Stimulated activated CD4-positive, alpha-beta T cell treated with anti-CD3 and anti-CD28 coated beads, Interleukin-1b, Interleukin-23, amount 100 ng/mL, for 1 hour (primary cell): ENCODE data around the gene SNTG2.

Source experiments
- DNase-seq, 2 donors: peaks; one replicate each; pipeline ENCODE4 v3.0.0-alpha.2; 2020; ENCODE audit warnings: low read depth in 2 of 2

Gene SNTG2

DNA sequence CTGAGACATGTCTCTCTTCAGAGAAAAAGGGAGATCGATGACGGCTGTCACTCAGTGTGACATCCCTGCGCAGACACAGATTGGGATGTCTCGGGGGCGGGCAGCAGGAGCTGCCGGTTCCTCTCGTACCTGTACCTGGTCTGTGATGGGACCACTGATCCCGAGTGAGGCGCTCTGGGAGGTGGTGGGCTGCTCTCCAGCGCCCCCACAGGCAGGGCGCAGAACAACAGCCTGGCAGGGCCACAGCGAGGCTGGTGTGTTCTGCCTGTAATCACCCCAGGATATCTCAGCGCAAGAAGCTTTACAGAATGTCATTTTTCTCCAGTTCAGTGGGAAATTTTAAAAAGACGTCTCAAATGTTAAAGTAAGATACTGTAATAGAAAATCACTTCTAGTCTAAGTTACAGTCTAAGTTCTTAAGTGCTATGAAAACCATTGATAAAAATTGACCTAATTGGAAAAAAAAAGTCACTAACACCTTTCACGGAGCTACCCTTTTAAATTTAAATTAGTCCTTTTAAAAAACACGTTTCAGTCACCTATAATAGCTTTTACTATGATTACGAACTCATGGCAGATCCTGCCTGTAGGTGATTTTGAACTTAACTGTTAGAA lies 189.8 kb downstream of the SNTG2 start:
- peak in 1 of 2 donors; percentile 34 for DNase-seq

DNA sequence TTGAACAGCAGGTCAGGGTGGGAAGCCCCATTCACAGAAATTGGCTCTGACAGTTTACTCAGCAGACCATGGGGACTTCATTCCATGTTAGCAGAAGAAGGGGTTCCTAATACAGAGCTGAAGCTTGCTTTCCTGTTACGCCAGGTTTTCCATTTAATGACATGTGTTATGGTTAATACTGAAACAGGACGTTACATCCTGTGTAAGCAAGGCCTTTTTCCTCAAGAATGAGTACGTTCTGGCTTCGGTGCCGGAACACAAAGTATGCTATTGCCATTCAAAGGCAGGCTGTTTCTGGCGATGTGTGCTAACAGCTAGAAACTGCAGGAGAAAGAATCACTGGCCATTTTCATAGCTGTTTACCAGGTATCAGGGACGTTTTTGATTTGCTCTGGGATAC lies 190.4 kb downstream of the SNTG2 start:
- no peak for DNase-seq

DNA sequence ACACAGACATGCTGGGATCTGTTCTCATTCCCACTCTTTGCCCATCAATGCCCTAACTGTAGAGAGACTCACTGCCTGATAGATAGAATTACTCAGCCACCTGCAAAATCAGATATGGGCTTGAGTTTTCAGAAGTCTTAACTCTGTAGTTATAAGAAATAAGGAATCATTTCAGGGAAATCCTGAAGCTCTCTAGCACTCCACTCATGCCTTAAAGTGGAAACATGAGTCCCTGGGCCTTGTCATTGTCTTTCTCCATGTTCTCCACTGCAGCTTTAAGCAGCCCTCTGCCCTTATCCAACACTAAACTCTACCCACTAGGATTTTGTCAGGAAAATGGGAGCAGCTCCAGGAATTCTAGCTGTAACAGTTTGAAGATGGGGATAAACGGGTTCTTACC lies 192.5 kb downstream of the SNTG2 start:
- DNase-seq, result no peak

DNA sequence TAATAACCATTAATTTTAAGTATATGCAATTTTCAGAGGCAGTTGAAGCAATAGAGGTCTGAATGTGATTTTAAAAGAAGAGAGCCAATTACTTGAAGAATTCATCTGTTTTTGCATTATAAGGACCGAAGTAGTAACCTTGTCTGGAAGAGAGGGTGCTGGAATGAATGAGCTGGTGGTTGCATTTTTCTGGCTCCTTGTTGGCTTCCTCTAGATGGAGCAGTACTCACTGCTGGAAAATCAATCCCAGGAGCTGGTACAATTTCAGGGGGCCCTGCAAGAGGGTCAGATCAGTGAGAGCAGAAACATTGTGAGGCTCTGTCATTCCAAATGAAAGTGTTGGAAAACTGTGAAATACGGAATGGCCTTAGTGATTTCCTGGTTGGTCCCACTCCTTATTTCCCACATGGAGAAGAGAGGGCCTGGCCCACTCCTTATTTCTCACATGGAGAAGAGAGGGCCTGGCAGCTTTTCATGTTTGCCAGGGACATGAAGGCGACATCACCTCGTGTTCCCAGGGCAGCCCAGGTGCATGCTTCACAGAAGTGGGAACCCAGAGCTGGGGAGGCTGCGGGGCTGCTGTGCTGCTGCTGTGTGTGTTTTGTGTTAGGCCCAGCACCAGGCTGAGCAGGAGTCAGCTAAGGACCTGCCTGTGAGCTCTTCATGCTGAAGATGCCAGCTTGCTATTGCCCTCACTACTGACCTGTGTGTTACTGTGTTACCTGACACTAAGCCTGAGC lies 197.4 kb downstream of the SNTG2 start:
- no peak for DNase-seq

DNA sequence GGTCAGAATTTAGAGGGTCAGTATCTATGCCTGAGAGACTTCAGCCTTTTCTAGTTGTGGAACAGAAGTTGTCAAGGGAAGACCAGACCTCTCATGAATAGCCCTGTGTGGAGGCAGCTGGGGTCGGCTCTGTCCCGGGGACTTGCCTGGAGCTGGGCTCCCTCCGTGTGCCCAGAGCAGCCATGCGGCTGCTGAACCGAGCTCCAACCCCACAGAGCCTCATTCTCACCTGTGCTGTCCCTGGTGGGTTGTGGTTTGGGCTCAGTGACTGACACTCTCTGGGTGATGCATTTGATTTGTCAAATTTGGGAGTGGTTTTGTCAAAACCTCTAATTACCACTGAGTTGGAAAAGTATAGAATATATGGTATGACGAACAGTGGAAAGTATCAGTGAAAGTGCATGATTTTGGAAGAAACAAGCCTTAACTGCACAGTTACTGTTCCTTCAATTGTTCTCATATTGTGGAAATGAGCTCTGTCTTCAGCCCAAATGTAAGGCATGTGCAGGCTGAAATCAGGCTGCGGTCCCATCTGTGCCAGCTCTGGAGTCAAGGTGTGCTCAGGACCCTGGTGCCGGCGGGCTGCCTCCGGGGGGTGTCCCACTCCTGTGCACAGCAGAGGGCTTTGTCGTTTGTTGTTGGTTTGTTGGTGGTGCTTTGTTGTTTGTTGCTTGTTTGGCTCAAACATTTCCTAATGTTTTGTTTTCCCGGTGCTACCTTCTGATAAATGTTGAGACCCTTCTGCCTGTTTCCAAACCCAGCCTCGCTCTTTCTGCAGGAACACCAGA lies 200.3 kb downstream of the SNTG2 start:
- no peak for DNase-seq

DNA sequence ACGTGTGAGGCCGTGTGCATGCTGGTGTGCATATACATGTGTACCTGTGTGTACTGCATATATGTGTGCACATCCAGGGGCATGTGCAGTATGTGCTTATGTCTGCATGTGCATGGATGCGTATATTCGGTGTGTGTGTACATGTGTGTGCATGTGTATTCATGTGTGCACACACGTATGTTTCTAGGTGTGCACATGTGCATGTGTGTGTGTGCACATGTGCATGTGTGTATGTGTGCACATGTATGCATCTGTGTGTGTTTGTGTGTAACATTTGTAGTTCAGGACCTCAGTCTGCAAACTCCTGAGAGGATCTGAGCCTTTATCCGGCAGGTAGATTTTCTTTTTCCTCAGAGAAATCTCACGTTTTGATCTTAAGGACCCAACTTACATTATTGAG lies 201.7 kb downstream of the SNTG2 start:
- no peak for DNase-seq

DNA sequence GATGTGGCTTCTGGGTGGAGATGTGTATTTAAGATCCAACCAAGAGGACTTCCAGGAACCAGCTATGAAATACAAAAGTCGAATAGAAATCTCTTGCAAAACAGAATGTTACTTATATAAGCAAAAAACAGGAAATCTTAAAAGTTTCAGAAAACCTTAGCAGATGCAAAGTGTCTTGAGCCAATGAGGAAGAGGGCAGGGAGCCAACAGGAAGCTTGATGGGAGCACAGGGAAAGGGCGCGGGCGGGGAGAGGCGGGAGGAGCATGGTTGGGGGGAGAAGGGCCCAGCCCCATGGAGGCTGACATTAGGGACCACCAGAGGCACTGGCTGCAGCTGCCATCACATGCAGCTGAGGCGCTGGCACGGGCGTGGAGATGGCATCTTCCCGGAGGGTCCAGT lies 203.3 kb downstream of the SNTG2 start:
- DNase-seq, result no peak

DNA sequence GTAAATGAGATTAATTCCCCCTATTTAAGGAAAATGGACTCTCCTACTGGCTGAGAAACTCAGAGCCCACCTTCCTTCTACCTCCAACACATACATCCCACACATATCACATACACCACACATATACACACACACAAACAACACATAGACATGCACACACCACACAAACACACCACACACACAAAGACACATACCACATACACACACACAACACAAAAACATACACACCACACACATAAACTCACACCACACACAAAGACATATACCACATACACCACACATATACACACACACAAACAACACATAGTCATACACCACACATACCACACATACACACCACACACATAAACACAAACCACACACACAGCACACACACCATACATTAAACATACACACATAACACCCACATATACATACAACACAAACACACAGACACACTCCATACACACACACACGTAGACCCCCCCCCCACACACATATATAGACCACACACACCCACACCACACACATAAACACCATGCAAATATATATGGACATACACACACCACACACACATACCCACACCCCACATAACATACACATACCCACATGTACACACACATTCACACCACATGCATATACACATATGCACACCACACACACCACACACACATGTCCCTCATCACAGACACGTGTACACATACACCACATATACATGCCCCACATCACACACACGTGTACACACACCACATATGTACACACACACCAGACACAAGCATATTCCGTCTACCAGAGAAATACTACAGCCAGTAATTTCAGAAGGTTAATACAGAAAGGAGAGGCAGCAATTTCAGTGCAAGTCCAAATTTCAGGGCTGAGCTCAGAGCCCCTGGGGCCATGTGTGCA lies 204.3 kb downstream of the SNTG2 start:
- DNase-seq, result no peak

DNA sequence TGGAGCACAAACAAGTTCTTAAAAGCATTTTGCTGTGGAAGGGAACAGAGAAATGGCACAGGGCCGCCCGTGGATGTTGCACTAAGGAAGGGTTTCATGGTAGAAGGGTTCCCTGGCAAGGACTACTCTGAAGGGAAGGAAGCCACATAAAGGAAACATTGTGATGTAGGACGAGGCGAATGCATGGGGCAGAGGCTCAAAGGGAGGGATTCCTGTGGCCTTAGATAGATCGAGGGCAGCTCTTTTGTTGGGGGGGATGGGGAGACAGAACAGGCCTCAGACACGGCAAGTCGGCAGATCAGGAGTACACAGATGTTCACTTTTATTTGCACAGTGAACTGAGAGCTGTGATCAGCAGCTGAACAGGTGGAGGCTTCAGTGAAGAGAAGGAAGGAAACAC lies 205.4 kb downstream of the SNTG2 start:
- DNase-seq, result no peak

DNA sequence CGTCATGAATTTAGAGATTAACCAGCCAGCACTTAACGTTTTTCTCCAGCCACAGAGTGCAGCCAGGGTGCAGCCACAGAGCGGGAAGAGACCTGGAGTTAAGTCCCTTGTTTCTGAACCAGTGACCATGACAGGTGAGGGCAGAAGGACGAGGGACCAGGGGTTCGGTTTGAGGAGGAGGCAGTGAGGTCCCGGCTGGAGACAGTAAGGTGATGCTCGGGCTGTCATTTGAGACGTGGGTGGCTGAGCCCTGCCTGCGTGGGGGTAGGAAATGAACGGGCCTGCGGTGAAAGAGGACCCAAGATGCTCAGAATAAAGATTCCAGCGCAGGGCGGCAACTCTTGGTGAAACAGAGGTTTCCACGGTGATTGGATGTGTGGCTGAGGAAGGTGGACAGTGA lies 205.9 kb downstream of the SNTG2 start:
- DNase-seq, result no peak

DNA sequence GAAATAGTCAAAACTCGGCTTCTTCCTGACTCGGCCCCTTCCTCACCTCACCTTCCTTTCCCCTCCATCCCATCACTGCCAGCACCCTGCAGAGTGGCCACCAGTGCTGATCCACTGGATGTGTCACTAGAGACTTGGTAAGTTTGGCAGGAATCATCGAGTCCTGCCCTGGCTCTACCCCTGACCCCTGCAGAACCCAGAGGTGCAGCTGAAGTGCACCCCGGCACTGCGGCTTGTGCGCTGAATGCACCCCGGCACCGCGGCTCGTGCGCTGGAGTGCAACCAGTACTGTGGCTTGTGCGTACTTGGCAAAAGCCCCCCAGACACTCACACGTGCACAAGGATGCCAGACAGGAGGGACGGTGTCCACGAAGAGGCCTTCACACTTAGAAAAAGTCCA lies 206.5 kb downstream of the SNTG2 start:
- no peak for DNase-seq

DNA sequence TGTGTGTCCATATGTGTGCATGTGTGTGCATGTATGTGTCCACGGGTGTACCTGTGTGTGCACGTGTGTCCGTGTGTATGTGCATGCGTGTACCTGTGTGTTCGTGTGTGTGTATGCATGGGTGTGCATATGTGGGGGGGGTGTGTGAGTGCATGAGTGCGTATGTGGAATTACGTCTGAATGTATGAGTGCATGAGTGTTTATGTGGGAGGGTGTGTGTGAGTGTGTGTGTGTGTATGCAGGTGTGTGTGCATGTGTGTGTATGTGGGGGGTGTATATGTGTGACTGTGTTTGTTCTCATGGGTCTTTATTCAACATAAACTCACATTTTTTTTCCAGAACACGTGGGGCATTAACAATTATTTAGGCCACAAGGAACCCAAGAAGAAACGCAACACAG lies 208.4 kb downstream of the SNTG2 start:
- DNase-seq, result no peak

DNA sequence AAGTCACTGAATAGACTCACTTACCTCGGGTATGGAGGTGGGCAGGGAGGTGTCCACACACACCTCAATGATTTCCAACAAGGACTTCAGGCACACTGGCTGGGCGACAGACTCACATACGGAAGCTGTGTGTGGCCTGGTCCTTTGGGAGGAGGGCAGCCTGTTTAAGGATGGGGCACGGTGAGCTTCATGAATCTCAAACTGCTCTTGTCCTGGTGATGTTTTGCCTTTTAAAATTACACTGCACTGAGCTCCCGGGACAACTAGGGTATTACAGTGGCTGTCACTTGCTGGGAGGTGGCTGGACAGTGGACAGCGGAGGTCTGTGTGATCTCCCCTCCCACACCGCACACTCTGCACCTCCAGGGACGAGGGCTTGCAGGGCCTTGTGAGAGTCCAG lies 211.6 kb downstream of the SNTG2 start:
- DNase-seq, result no peak

DNA sequence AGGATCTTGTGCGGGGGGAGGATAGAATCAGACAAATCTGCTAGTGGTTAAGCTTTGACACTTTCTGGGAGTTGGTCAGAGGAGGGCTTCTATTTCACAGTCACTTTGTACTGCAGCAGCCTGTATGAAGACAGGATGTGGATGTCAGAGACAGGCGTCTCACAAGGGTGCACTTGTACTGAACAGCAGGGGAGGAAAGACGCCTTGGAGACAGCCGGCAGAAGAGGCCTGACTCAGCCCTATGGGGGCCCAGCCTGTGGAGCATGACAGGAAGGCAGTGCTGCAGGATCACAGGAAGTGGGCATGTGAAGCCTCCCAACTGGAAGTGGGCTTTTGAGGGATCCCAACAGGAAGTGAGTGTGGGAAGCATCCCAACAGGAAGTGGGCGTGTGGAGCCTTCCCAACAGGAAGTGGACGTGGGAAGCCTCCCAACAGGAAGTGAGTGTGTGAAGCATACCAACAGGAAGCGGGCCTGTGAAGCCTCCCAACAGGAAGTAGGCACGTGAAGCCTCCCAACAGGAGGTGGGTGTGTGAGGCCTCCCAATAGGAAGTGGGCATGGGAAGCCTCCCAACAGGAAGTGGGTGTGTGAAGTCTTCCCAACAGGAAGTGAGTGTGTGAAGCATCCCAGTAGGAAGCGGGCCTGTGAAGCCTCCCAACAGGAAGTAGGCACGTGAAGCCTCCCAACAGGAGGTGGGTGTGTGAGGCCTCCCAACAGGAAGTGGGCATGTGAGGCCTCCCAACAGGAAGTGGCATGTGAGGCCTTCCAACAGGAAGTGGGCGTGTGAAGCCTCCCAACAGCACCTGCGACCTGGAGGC lies 212.3 kb downstream of the SNTG2 start:
- DNase-seq, result no peak

DNA sequence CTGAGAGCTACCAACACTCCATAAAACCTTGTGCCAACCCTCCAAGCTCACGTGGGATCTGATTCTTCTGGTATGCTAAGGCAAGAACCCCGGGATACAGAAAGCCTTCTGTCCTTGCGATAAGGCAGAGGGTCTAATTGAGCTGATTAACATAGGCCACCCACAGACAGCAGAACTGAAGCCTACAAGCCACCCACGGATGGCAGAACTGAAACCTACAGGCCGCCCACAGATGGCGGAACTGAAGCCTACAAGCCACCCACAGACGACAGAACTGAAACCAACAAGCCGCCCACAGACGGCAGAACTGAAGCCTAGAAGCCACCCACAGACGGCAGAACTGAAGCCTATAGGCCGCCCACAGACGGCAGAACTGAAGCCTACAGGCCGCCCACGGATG lies 216.3 kb downstream of the SNTG2 start:
- DNase-seq, result no peak

DNA sequence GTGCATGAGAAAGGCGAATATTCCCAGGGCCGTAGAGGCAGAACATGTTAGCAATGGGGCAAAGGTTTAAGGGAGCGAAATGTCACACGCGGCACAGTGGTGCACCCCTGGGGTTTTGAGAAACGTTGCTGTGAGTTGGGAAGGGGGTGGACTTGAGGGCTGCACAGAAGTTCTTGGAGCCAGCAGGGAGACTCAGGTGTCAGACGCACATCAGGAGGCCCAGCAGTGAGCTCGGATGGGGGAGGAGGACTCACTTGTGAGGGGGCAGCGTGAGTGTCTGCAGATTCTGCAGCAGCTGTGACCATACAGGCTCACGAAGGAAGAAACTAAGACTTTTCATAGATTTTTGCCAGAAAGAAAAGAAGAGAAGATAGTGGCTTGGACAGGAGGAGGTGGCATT lies 218.2 kb downstream of the SNTG2 start:
- DNase-seq, result no peak

DNA sequence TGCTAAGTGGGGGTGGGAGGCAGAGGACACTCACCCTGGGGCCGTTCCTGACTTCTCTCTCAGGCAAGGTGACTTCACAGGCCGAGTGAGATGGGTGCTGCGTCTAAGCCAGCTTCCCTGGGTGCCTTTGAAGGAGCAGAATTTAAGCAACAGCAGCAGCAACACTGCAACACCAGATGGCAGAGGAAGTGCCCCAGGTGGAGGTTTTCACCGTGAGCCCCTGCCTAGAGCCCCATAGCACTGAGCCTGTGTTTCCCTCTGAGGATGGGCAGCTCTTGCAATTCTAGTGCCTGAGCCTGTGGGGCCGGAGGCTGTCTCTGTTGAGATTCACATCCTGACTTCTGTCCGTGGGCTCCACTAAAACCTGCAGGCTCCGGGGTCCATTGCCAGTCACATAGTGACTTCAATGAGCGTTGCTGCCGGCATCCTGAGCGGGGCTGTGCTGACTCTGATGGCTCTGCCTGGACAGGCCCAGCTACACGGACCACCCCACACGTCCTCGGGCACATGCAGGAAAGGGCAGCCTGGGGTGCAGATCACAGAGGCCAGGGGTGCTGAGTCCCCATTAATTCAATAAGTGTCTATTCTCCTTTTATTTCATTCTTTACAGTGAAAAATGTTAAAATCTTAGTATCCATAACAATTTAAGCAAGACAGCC lies 218.8 kb downstream of the SNTG2 start:
- no peak for DNase-seq

DNA sequence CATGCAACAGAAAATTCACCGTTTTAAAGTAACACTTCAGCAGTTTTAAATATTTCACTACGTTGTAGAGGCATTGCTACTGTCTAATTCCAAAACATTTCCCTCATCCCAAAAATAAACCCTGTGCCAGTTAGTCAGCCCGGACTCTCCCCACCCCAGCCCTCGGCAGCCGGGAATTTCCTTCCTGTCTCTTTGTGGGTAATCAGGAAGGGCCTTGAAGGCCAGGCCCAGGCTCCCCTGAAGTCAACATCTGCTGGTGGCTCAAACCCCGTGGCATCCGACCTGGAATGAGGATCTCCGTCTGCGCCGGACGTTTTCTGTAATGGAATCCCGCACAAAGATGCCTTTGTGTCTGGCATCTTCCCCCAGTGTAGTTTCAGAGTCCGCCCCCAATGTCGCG lies 219.6 kb downstream of the SNTG2 start:
- DNase-seq, result no peak

DNA sequence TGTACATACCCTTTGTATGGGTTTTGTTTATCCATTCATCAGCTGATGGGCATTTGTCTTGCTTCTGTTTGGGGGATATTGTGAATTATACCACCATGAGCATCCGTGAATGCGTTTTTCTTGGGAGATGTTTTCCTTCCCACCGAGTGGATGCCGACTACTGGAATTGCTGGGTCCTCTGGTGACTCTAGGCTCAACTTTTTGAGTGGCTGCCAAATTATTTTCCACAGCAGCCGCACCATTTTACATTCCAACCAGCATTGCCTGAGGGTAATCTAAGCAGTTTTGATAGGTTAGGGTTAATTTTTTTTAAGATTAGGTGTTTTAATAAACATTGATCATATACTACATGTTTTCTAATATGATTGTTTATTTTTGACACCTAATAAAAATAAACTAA lies 220.1 kb downstream of the SNTG2 start:
- DNase-seq, result no peak

DNA sequence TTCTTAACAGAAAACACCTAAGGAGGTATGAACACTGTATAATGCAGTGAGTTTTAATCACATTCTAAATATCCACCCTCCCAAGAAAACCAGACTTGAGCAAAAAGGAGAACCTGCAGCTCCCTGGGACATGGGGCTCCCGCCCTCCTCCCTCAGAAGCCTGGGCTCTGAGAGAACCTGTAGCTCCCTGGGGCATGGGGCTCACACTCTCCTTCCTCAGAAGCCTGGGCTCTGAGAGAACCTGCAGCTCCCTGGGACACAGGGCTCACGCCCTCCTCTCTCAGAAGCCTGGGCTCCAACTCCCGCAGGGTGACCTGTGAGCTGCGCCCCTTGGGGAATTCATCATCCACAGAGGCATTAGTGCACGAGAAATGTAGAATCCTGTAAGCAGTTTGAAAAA lies 222.9 kb downstream of the SNTG2 start:
- no peak for DNase-seq

DNA sequence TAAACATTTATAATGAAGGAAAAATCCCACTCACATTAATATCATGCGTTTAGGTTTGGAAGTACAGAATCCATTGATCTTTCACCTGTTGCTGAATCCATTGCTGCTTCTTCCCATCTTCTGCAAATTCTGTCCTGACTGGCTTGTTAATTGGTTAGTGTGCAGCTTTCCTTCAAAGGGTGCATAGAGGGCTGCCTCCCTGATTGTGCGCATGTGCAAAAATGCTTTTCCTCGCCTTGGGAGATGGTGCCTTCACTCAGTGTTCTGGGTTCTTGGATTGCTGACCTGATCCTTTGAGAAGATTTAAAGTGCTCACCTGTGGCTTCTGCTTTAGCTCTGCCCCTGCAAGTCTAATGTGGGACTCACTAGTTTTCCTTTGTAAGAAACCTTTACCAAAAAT lies 231.2 kb downstream of the SNTG2 start:
- DNase-seq, result no peak
